Measurements from ENCODE around the gene GRIN2A.

Gene GRIN2A

GRCh38 chr16:9846362-9847099 lies 335.7 kb downstream of the GRIN2A start:
- DNase-seq = no peak

GRCh38 chr16:9845661-9846361 lies 336.4 kb downstream of the GRIN2A start:
- no peak for DNase-seq

GRCh38 chr16:9844361-9844760 lies 337.9 kb downstream of the GRIN2A start:
- DNase-seq = no peak

GRCh38 chr16:9843424-9844018 lies 338.7 kb downstream of the GRIN2A start:
- no peak for DNase-seq

- no peak for DNase-seq
These were observed 341.2 kb downstream of the GRIN2A start for GRCh38 chr16:9840761-9841665.

GRCh38 chr16:9837481-9837880 lies 344.7 kb downstream of the GRIN2A start:
- DNase-seq = no peak

- no peak for DNase-seq
These were observed 346.0 kb downstream of the GRIN2A start for GRCh38 chr16:9836118-9836736.

GRCh38 chr16:9827062-9827752 lies 355.0 kb downstream of the GRIN2A start:
- DNase-seq = no peak

GRCh38 chr16:9826656-9827055 lies 355.6 kb downstream of the GRIN2A start:
- DNase-seq = no peak

GRCh38 chr16:9824200-9825068 lies 357.8 kb downstream of the GRIN2A start:
- no peak for DNase-seq

- no peak for DNase-seq
These were observed 358.7 kb downstream of the GRIN2A start for GRCh38 chr16:9823510-9823909.

- DNase-seq = no peak
These were observed 360.3 kb downstream of the GRIN2A start for GRCh38 chr16:9821970-9822369.

- no peak for DNase-seq
These were observed 360.9 kb downstream of the GRIN2A start for GRCh38 chr16:9821331-9821730.

- no peak for DNase-seq
These were observed 361.6 kb downstream of the GRIN2A start for GRCh38 chr16:9820476-9821246.

- DNase-seq = no peak
These were observed 363.5 kb downstream of the GRIN2A start for GRCh38 chr16:9818702-9819101.

GRCh38 chr16:9817586-9817985 lies 364.6 kb downstream of the GRIN2A start:
- DNase-seq = no peak

- no peak for DNase-seq
These were observed 365.6 kb downstream of the GRIN2A start for GRCh38 chr16:9816644-9817043.

GRCh38 chr16:9813665-9814064 lies 368.6 kb downstream of the GRIN2A start:
- DNase-seq = no peak

GRCh38 chr16:9808210-9808609 lies 374.0 kb downstream of the GRIN2A start:
- DNase-seq = no peak

GRCh38 chr16:9807302-9807701 lies 374.9 kb downstream of the GRIN2A start:
- no peak for DNase-seq

Measured in effector CD8-positive, alpha-beta T cell (primary cell).